Common myeloid progenitor, CD34-positive (primary cell): ENCODE results near the gene COMT.

Experiments used
- CTCF ChIA-PET: fragments of 350-600 bp; sonication (Branson Sonifier 250); formaldehyde crosslinking; loops from one replicate; lab custom pipeline; 2021; ENCODE audit warnings: antibody characterized with exemption; lab: Charles Lee
- POLR2A ChIA-PET: fragments of 350-600 bp; sonication (Branson Sonifier 250); formaldehyde crosslinking; loops from one replicate; lab custom pipeline; 2021; ENCODE audit warnings: antibody characterized with exemption; lab: Charles Lee
- DNase-seq, 3 donors: peaks; one replicate each; pipeline versions ENCODE4 v3.0.0 to v3.0.0-alpha.2; 2013
- H3K27ac ChIP-seq, 2 experiments: 1 replicate in 1 of 2; 2 replicates in 1 of 2; pipeline ENCODE4 v1.7.0; 2013; ENCODE audit warnings: inconsistent platforms in 2 of 2, low read length in 2 of 2, mild to moderate bottlenecking in 2 of 2, low read depth in 1 of 2, moderate library complexity in 1 of 2; ENCODE audit not compliant: severe bottlenecking in 2 of 2, insufficient read depth in 1 of 2, poor library complexity in 1 of 2
- H3K27me3 ChIP-seq, 5 experiments: replicated peaks in 2 of 5; 1 replicate in 3 of 5; 2 replicates in 2 of 5; pipeline versions ENCODE4 v1.6.1 to v1.7.0; 2013; ENCODE audit warnings: low read length in 4 of 5, mild to moderate bottlenecking in 2 of 5, moderate library complexity in 2 of 5, inconsistent platforms in 1 of 5; ENCODE audit not compliant: insufficient read depth in 5 of 5, control insufficient read depth in 4 of 5
- H3K36me3 ChIP-seq, 4 experiments: 1 replicate in 2 of 4; 2 replicates in 2 of 4; pipeline versions ENCODE4 v1.6.1 to v1.7.0; 2013; ENCODE audit warnings: low read length in 3 of 4, control low read depth in 1 of 4, mild to moderate bottlenecking in 1 of 4; ENCODE audit not compliant: control insufficient read depth in 4 of 4, insufficient read depth in 4 of 4
- H3K4me1 ChIP-seq, 4 experiments: 1 replicate in 3 of 4; 2 replicates in 1 of 4; pipeline versions ENCODE4 v1.6.1 to v1.7.1; 2013; ENCODE audit warnings: low read length in 3 of 4, mild to moderate bottlenecking in 3 of 4, control low read depth in 1 of 4, inconsistent platforms in 1 of 4, moderate library complexity in 1 of 4; ENCODE audit not compliant: control insufficient read depth in 4 of 4, insufficient read depth in 4 of 4; ENCODE audit errors: control extremely low read depth in 1 of 4
- H3K4me3 ChIP-seq, 7 experiments: 1 replicate in 4 of 7; 2 replicates in 3 of 7; pipeline versions ENCODE4 v1.5.1 to v1.7.0; 2013; ENCODE audit warnings: mild to moderate bottlenecking in 7 of 7, low read length in 6 of 7, moderate library complexity in 6 of 7, inconsistent platforms in 2 of 7, low read depth in 2 of 7, control low read depth in 1 of 7; ENCODE audit not compliant: insufficient read depth in 4 of 7, control insufficient read depth in 1 of 7; ENCODE audit errors: extremely low read depth in 1 of 7
- H3K9me3 ChIP-seq, 5 experiments: 1 replicate in 4 of 5; 2 replicates in 1 of 5; pipeline versions ENCODE4 v1.6.1 to v1.7.1; 2013; ENCODE audit warnings: low read length in 4 of 5, mild to moderate bottlenecking in 2 of 5, inconsistent platforms in 1 of 5, low read depth in 1 of 5, moderate library complexity in 1 of 5; ENCODE audit not compliant: control insufficient read depth in 4 of 5, insufficient read depth in 2 of 5; ENCODE audit errors: control extremely low read depth in 1 of 5
- WGBS: methylation state at CpG from one replicate; pipeline ENCODE4 v1.1.5; 2013; ENCODE audit not compliant: insufficient coverage; 5-methylcytosine and 5-hydroxymethylcytosine counted together

COMT gene

DNA sequence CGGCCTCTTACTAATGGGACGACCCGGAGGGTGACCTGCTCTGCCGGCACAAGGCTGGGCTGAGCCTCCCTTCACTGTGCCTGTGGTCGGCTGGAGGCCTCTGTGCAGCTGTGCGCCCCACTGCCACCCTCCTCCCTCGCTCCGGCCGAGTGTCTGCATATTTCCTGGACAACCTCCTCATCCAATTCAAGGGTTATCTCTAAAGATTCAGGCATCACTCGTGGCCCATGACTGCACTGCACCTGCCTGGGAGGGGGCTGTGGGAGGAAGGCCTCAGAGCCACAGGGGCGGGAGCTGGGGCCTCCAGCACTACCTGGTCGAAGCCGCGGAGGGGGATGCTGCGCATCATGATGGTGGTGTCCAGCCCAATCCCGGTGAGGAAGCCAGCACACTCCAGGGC is 43.8 kb upstream of the COMT start:
- ChIA-PET POLR2A (no interaction called here), CTCF (interaction anchor here (1.2 to 2.3 kb wide), 2 partner anchors 106 to 167 kb away, joined by 3 to 8 read pairs; no protein-coding TSS in a partner anchor)
- no peak overlapping the region for H3K27ac ChIP-seq
- no peaks in the 10 kb centered on the region for H3K9me3 ChIP-seq
- 92% methylated on average over 13 of the region's 16 CpGs for WGBS
- H3K36me3 ChIP-seq: peaks cover 2 to 31% (median 20%) of the 10 kb centered on the region in 4 experiments
- no peak for DNase-seq
- no peaks in the 10 kb centered on the region for H3K27me3 ChIP-seq
- peaks cover 4 to 14% (median 12%) of the 10 kb centered on the region in 4 experiments for H3K4me1 ChIP-seq
- no peak overlapping the region for H3K4me3 ChIP-seq

DNA sequence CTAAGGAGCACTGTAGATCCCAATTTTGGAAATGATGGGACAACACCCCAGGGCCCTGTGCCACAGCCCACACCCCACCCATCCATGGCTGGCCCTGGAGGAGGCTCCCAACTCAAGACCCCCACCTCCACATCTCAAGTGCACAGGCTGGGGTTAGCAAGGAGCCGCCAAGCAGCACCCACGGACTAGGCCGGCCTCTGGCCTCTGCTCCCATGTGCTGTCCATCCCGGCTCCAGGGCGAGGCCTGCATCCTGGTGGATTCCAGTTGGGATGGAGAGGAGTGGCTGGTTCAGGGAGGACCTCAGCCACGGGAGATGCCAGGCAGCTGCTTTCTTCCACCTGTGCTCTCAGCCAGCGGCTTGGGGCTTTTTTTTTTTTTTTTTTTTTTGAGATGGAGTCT is 43.4 kb upstream of the COMT start:
- Histone ChIP-seq H3K4me3 (no peak overlapping the region), H3K4me1 (peaks cover 3 to 10% (median 7%) of the 10 kb centered on the region in 4 experiments), H3K36me3 (peaks cover 2 to 31% (median 20%) of the 10 kb centered on the region in 4 experiments), H3K27me3 (no peaks in the 10 kb centered on the region), H3K27ac (no peak overlapping the region), H3K9me3 (no peaks in the 10 kb centered on the region)
- 95% methylated on average over 5 of the region's 7 CpGs for WGBS
- ChIA-PET CTCF (interaction anchor here (1.2 to 2.3 kb wide), 2 partner anchors 107 to 168 kb away, joined by 3 to 8 read pairs; no protein-coding TSS in a partner anchor), POLR2A (no interaction called here)
- DNase-seq: no peak

DNA sequence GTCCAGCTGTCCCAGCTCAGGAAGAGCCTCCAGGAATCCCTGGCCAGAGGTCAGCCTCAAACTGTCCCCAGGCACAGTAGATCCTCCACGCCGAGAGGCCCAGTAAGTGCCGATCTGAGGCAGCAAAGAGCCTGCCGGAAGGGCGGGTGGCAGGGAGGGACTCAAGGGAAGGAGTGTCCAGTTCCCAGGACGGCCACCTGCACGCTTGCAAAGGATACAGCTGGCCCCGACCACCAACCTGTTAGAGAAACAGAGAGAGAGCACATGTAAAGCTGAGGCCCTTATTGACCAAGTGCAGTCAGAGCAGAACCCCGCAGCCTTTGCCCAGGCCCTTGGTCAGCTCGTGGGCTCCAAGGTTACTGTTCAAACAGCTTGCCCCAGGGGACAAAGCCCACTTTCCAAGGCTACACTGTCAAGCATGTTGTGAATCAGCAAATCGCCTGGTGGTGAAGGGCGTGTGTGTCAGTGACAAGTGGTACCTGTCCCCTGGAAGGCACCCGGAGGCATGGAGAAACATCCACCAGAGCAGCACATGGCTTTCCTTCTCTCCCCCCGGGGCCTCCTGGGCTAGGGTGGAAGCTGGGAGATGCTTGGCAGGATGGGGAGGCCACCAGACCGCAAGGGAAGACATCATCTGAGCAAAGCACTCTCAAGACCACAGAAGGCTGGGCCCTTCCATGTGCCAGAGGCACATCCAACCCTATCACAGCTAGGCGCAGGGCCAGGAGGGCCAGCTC is 42.6 kb upstream of the COMT start:
- no peaks in the 10 kb centered on the region for H3K27me3 ChIP-seq
- no peak overlapping the region for H3K27ac ChIP-seq
- no peak overlapping the region for H3K4me3 ChIP-seq
- H3K4me1 ChIP-seq: peaks cover 0 to 2% (median under 1%) of the 10 kb centered on the region in 4 experiments
- POLR2A ChIA-PET: no interaction called here
- CTCF ChIA-PET: interaction anchor here (1.0 kb wide), 1 partner anchor 9 kb away, joined by 3 read pairs; no protein-coding TSS in a partner anchor
- no peaks in the 10 kb centered on the region for H3K9me3 ChIP-seq
- peaks cover under 1 to 28% (median 18%) of the 10 kb centered on the region in 4 experiments for H3K36me3 ChIP-seq
- WGBS: 97% methylated on average over 15 of the region's 16 CpGs
- no peak for DNase-seq

DNA sequence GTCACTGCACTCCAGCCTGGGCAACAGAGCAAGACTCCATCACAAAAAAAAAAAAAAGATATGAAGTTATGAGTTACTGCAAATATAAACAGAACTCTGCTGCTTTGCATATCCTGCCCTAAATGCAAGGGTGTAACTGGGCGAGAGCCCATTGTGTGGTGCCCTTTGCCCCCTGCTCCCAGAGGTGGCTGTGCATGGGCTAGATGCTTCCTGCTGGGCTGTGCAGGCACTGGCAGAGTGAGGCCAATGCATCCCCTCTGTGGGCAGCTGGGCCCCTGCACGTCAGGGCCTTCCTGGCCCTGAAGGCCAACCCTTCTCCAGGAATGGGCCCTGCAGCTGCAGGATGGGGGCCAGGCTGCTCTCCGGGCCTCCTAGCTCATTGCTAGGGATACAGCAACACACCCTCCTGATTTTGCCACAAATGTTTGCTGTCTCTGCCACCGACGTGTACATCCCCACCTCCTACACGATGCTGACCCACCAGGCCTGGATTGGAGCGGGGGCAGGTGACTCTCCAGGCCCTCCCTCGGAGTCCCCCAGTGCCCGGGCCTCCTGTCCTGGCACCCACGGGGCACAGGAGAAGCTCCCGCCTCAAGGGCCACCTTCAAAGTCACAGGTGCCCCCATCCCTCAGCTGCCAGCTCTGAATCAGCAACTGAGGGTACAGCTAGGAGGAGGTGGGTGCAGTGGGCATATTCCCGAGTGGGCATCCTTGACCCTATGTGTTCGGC is 40.7 kb upstream of the COMT start:
- CTCF ChIA-PET: interaction anchor here (1.2 to 1.6 kb wide), 7 partner anchors 8 to 170 kb away, joined by 3 to 6 read pairs (median 3); no protein-coding TSS in a partner anchor
- H3K27me3 ChIP-seq: no peaks in the 10 kb centered on the region
- peaks cover 0 to 23% (median 10%) of the 10 kb centered on the region in 4 experiments for H3K36me3 ChIP-seq
- H3K4me3 ChIP-seq: no peak overlapping the region
- no peaks in the 10 kb centered on the region for H3K9me3 ChIP-seq
- 98% methylated on average over 13 of the region's 13 CpGs for WGBS
- POLR2A ChIA-PET: no interaction called here
- H3K27ac ChIP-seq: no peak overlapping the region
- DNase-seq: no peak
- H3K4me1 ChIP-seq: no peaks in the 10 kb centered on the region

DNA sequence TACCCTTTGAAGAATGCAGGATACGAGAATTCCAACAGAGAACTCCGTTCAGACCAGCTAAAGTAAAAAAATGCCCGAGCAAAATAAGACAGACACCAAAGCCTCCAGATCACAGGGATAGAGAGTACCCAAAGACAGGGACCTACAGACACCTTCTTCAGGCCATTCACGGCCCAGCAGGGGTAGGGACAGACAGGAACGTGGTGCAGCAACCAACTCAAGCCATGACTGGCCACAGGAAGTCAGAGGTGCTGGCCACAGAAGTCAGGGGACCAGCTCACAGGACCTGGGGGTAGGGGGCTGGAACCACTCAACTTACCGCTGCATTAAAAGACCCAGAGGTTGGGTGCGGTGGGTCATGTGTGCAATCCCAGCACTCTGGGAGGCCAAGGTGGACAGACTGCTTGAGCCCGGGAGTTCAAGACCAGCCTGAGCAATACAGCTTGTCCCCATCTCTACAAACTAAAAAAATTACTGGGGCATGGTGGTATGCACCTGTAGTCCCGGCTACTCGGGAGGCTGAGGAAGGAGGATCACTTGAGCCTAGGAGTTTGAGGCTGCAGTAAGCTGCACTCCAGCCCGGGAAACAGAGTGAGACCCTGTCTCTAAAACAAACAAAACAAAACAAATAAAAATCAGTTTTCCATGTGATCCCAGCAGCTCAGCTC is 39.9 kb upstream of the COMT start:
- no peaks in the 10 kb centered on the region for H3K9me3 ChIP-seq
- DNase-seq: no peak
- H3K4me1 ChIP-seq: no peaks in the 10 kb centered on the region
- H3K27me3 ChIP-seq: no peaks in the 10 kb centered on the region
- H3K4me3 ChIP-seq: no peak overlapping the region
- ChIA-PET CTCF (interaction anchor here (0.7 to 2.5 kb wide), 10 partner anchors 9 to 171 kb away, joined by 3 to 15 read pairs (median 4); no protein-coding TSS in a partner anchor), POLR2A (no interaction called here)
- H3K36me3 ChIP-seq: peaks cover 0 to 23% (median 9%) of the 10 kb centered on the region in 4 experiments
- WGBS: 94% methylated on average over 8 of the region's 11 CpGs
- no peak overlapping the region for H3K27ac ChIP-seq

DNA sequence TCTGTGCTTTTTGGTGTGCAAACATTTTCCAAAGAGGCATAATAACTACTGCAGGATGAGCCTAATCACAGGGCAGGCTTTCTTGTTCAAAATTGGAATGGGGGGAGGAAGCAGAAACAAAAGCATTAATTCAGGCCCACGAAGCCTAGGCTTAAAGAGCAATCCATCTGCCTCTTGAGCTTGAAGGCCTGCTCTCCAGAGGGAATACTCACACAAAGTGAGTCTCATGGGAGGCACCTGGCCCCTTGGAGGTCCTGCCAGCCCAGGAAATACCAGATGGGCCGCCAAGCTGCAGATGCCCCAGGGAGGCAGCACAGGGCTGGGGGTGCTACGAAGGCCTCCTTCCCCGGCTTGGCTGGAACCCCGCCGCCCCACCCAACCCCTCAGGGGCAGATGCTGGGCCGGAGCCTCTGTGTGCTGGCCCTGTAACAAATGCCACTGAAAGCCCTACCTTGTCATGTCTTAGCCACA is 39.3 kb upstream of the COMT start:
- no peaks in the 10 kb centered on the region for H3K9me3 ChIP-seq
- H3K4me1 ChIP-seq: no peaks in the 10 kb centered on the region
- ChIA-PET CTCF (interaction anchor here (1.2 to 2.5 kb wide), 5 partner anchors 11 to 172 kb away, joined by 3 to 15 read pairs (median 6); no protein-coding TSS in a partner anchor), POLR2A (interaction anchor here (0.9 kb wide), 1 partner anchor 172 kb away, joined by 3 read pairs; no protein-coding TSS in a partner anchor)
- H3K27me3 ChIP-seq: no peaks in the 10 kb centered on the region
- no peak overlapping the region for H3K4me3 ChIP-seq
- 98% methylated on average over 6 of the region's 7 CpGs for WGBS
- H3K36me3 ChIP-seq: peaks cover 0 to 23% (median 8%) of the 10 kb centered on the region in 4 experiments
- no peak overlapping the region for H3K27ac ChIP-seq
- no peak for DNase-seq
